A172 (cell line): ENCODE results near the gene SFRP5. TPM values are rescaled to one million over a fixed set of nuclear protein-coding genes. Genes with fewer than 3 reads are reported as not detected.

Experiments
- DNase-seq: peaks from one replicate; pipeline ENCODE4 v3.0.0-alpha.2; 2015; ENCODE audit warnings: low spot score
- total RNA-seq: library from RNA; depleted of rRNA; stranded (reverse); fragments of >200 nt; shearing (Covaris generic); gene quantifications from 2 replicates; pipeline ENCODE4 v1.2.3, GENCODE V29; 2014; rRNA removed

Gene SFRP5
- total RNA-seq, 1 experiment from 2014 or later, result not detected

DNA sequence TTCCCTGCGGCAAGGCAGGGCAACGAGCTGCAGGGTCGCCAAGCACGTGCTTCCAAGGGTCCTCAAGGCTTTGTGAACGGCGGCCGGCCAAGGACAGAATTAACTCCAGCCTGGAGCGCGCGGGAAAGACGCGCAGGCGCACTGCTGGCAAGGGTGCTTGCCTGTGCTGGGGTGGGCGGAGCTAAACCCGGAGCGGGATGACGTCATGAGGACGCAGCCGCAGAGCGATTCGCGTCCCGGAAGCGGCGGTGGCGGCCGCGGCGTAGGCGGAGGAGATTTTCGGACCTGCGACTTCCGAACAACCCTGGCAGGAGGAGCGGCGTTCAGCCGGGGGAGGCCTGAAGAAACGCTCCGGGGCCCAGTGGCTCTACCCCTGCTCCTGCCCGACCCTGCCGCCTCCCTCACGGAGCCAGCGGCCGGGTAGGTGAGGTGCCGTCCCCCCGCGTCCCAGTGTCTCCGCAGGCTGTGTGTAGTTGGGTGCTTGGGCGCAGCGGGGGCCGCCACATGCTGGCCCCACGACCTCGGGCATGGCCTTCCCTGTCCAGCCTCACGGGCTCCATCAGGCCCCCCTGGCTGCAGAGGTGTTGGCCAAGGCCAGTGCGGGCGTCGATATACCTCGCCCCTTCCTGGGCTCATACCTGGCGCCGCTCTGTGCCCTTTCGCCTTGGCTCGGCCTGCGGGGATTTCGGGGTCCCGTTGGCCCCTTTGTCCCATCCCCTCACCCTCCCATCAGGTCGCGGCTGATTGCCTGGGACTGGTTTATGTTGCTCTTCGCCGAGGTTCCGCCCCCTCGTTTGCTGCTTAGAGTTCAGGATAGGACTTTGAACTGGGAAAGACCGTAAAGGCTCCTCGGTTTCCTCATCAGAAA is 34.7 kb downstream of the SFRP5 start, which contains the start of gene ZFYVE27:
TSS of gene ZFYVE27 (plus strand) at position 227 of the 868 bp plus-strand sequence. CDS start 1,350 bp downstream, outside the sequence.
- peak; percentile 89 for DNase-seq

DNA sequence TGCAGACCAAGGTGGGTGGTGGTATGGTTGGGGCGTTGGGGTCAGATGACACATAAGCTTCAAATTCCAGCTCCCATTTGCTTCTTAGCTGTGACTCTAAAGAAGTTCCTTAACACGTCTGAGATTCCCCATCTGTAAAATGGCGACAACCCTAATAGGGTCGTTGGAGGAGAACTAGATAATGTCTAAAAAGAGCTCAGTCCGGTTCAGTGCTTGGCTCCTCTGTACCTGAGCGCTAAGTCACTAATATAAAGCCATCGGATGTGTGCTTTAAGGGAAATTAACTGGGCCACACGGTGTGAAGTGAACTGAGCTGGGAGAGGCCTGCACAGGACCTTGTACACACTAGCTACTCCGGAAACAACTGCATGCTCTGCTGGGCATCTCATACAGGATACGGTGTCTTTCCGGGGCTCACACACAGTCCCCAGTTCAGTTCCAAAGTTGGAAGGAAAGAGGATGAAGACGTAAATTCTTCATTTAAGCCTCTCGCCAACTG is 35.3 kb downstream of the SFRP5 start:
- no peak for DNase-seq

DNA sequence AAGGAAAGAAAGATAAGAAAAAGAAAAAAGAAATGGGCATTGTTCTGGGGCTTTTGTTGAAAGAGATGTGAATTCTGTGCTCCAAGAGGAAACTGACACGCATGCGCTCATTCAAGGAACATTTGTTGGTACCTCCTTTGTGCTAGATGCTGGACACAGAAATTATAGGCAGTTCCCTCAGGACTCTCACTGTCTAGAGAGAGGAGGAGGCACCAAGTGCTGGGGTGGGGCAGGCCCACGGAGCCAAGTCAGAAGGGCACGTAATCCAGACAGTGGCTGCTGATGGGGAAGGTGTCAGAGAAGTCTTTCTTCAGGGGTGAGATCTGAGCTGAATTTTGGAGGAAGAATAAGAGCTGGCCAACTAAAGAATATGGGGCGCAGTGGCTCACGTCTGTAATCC is 37.8 kb downstream of the SFRP5 start:
- no peak for DNase-seq

DNA sequence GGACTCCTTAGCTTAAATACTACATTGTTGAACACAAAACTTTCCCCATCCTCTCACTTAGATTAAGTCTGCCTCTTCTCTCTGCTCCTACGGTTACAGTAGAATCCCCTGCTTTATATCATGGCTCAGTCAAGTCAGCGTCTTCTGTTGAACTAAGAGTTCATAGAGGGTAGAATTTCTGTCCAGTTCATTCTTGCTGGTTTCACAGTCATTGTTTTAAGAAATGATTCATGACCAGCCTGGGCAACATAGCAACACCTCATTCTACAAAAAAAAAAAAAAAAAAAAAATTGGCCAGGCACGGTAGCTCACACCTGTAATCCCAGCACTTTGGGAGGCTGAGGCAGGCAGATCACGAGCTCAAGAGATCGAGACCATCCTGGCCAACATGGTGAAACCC is 38.5 kb downstream of the SFRP5 start:
- DNase-seq, result no peak

GRCh38 chr10:97732052-97732359 is 39.8 kb downstream of the SFRP5 start:
- DNase-seq, result no peak

DNA sequence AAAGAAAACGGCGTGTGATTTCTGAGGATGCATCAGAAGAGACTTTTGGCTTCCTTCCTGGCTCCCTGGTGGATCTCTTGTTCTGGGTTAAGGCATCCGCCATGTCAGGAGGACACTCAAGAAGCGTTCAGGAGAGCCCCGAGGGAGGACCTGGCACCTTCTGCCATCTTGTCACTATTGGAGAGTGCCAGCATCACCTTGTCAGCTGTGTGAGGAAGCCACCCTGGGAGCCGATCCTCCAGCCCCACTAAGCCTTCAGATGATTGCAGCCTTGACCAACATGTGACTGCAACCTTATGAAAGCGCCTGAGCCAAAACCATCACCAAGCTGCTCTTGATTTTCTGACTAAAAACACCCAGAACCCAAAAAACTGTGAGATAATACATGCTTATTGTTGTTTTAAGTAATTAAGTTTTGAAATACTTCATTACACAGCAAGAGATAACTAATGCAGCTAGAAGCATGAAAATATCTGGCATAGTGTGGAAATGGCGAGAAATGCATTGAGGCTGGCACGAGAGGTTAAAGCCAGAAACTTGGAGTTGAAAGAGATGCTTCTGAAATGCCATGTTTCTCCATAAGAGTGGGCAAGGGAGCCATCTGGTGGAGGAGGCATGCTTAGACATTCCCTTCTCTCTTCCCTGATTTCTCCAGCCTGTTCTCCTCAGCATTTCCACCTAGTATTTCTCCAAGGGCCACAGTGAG is 40.3 kb downstream of the SFRP5 start:
- DNase-seq, result peak; percentile 83

DNA sequence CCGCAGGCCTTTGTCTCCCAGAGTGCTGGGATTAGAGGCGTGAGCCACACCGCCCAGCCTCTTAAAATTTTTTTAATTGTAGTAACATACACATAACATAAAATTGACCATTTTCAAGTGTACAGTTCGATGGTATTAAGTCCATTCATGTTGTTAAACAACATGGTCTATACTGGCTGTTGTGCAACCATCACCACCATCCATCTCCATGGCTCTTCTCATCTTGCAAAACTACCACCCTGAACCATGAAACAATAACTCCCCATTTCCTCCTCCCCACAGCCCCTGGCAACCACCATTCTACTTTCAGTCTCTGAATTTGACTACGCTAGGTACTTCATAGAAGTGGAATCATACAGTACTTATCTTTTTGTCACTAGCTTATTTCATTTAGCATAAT is 42.8 kb downstream of the SFRP5 start:
- DNase-seq, result no peak

DNA sequence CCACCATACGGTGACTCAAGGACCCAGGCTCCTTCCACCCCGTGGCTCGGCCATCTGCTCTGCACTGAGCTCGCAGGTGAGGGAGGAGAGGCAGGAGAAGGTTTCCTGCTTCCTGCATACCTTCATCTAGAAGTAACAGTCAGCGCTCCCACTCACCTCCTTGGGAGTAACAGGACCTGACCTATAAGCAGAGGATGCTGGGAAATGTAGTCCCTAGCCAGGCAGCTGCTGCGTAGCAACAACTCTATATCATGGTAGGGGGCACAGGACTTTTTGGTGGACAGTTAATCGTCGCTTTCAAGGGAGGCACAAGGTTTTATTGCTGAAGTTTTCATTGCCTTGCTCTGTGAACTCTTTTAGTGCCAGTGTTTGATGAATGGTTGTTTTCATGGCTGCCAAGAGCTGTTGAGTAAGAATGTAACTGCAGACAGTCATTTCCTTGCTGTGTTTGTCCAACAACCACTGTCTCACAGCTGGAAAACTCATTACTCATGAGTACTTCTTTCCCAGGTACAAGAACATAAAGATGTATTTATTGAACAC is 45.1 kb downstream of the SFRP5 start:
- peak; percentile 89 for DNase-seq

- no peak for DNase-seq
These were observed 47.4 kb downstream of the SFRP5 start for GRCh38 chr10:97724341-97724941.

- no peak for DNase-seq
These were observed 48.8 kb downstream of the SFRP5 start for GRCh38 chr10:97723001-97723400.

GRCh38 chr10:97721871-97722780 is 49.7 kb downstream of the SFRP5 start:
- no peak for DNase-seq

GRCh38 chr10:97719602-97720001 is 52.2 kb downstream of the SFRP5 start:
- DNase-seq, result no peak

DNA sequence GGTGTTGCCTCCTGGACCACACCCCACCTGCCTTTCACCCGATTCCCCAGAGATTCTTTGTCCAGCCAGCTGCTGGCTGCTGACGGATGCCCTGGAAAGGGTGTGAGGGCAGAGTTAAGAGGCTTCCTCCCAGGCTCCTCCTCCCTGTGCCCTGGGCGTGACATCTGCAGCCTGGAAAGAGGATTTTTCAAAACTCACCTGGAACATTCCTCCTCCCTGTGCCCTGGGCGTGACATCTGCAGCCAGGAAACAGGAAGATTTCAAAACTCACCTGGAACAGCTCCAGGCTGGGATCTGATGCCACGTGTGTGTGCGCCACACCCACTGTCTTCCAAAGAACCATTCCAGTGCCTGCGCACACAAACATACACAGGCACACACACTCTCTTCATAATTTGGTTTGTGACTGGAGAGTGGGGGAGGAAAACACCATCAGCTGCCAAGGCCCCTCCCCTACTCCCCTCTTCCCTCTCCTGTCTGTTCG is 53.1 kb downstream of the SFRP5 start:
- peak; percentile 45 for DNase-seq

DNA sequence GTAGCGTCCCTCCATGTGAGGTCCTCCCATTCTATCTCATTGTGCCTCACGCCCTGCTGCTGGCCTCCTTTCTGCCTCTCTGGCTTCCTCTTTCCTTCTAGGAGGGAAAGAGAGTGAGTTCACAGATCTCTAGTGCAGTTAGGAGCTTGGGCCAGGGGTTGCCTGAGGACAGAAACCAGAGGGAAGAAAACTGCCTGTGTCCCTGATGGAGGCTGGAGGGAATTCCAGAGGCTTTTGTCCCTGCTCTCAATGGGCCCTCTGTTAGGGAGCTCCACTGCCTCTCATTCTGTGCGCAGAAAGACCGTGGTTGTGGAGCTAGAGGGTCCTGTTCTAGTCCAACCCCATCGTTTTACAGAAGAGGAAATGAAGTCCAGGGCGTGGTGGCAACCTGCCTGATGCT is 53.6 kb downstream of the SFRP5 start:
- no peak for DNase-seq

DNA sequence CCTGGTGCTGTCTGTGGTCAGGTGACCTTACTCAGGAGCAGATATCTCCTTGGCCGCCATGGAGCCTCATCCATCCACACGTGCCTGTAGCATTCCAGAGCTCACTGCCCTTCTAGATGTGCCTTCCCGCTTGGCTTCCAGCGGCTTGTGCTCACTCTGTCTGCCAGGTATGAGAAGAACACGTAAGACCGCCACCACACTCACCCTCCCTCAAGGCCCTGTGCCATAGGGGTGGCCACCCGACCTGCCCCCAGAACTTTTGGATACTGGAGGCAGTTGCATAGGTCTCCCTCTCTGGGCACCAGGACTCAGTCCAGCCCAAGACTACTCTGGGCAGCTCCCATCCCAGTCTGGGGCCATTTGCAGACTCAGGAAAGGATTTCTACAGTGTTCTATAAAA is 54.2 kb downstream of the SFRP5 start:
- no peak for DNase-seq

Other genes starting within 250 kb of the SFRP5 start
- 2.0 and 6.7 TPM in 2 replicates for gene ANKRD2, start 199.2 kb downstream of the SFRP5 start, total RNA-seq
- 6.3 and 7.7 TPM in 2 replicates for gene HOGA1, start 187.6 kb downstream of the SFRP5 start, total RNA-seq
- 0.38 TPM in 1 of 2 replicates, not detected in the other for gene C10orf62, start 182.3 kb downstream of the SFRP5 start, total RNA-seq
- 6.2 and 10.0 TPM in 2 replicates for gene MORN4, start 138.5 kb downstream of the SFRP5 start, total RNA-seq
- gene PI4K2A, start 131.3 kb downstream of the SFRP5 start, total RNA-seq, result 31.7 and 32.1 TPM in 2 replicates
- gene AVPI1, start 84.8 kb downstream of the SFRP5 start, total RNA-seq, result 26.7 and 28.7 TPM in 2 replicates
- 68.2 and 69.7 TPM in 2 replicates for gene MARVELD1, start 58.3 kb downstream of the SFRP5 start, total RNA-seq
- 22.4 and 25.6 TPM in 2 replicates for gene ZFYVE27, start 34.9 kb downstream of the SFRP5 start, total RNA-seq
- gene GOLGA7B, start 77.8 kb upstream of the SFRP5 start, total RNA-seq, result 1.2 and 1.9 TPM in 2 replicates